ENCODE results near the gene LPIN2. TPM values are rescaled to one million over a fixed set of nuclear protein-coding genes. Genes with fewer than 3 reads are reported as not detected.

Gene LPIN2
- total RNA-seq, 1 donor from 2014 or later = 38.6 TPM

- TF ChIP-seq CTCF (IDR thresholded peaks at IDR 0.05) = no peak
- Mint-ChIP-seq H3K36me3 (ENCODE audit: low read depth) (no peaks in the 10 kb centered on the region), H3K27me3 (ENCODE audit: low read depth) (no peaks in the 10 kb centered on the region), H3K4me1 (ENCODE audit: low read depth) (peaks cover 3% of the 10 kb centered on the region), H3K9me3 (ENCODE audit: low read depth) (no peaks in the 10 kb centered on the region), H3K4me3 (ENCODE audit: unreplicated experiment) (no peak overlapping the region), H3K27ac (ENCODE audit: unreplicated experiment) (no peak overlapping the region)
- DNase-seq (ENCODE audit: low spot score) = no peak
Observed at GRCh38 chr18:3041843-3042242, 28.9 kb upstream of the LPIN2 start.

GRCh38 chr18:3040881-3041280, 27.9 kb upstream of the LPIN2 start:
- H3K9me3 Mint-ChIP-seq (ENCODE audit: low read depth) = no peaks in the 10 kb centered on the region
- no peak overlapping the region for H3K4me3 Mint-ChIP-seq (ENCODE audit: unreplicated experiment)
- H3K27ac Mint-ChIP-seq (ENCODE audit: unreplicated experiment) = no peak overlapping the region
- H3K36me3 Mint-ChIP-seq (ENCODE audit: low read depth) = no peaks in the 10 kb centered on the region
- peaks cover 3% of the 10 kb centered on the region for H3K4me1 Mint-ChIP-seq (ENCODE audit: low read depth)
- TF ChIP-seq CTCF (IDR thresholded peaks at IDR 0.05) = no peak
- H3K27me3 Mint-ChIP-seq (ENCODE audit: low read depth) = no peaks in the 10 kb centered on the region
- DNase-seq (ENCODE audit: low spot score) = no peak

- no peak for DNase-seq (ENCODE audit: low spot score)
- H3K4me1 Mint-ChIP-seq (ENCODE audit: low read depth) = peaks cover 3% of the 10 kb centered on the region
Observed at GRCh38 chr18:3040173-3040572, 27.2 kb upstream of the LPIN2 start.

GRCh38 chr18:3037423-3037915, 24.5 kb upstream of the LPIN2 start:
- Mint-ChIP-seq H3K9me3 (ENCODE audit: low read depth) (no peaks in the 10 kb centered on the region), H3K36me3 (ENCODE audit: low read depth) (no peaks in the 10 kb centered on the region), H3K4me3 (ENCODE audit: unreplicated experiment) (no peak overlapping the region), H3K27ac (ENCODE audit: unreplicated experiment) (no peak overlapping the region), H3K27me3 (ENCODE audit: low read depth) (peaks cover 1% of the 10 kb centered on the region), H3K4me1 (ENCODE audit: low read depth) (peaks cover 3% of the 10 kb centered on the region)
- TF ChIP-seq CTCF (IDR thresholded peaks at IDR 0.05) = no peak
- DNase-seq (ENCODE audit: low spot score) = no peak

More at GRCh38 chr18:3040173-3040572, 27.2 kb upstream of the LPIN2 start:
- no peaks in the 10 kb centered on the region for H3K36me3 Mint-ChIP-seq (ENCODE audit: low read depth)
- no peaks in the 10 kb centered on the region for H3K27me3 Mint-ChIP-seq (ENCODE audit: low read depth)
- H3K27ac Mint-ChIP-seq (ENCODE audit: unreplicated experiment) = no peak overlapping the region
- H3K4me3 Mint-ChIP-seq (ENCODE audit: unreplicated experiment) = no peak overlapping the region
- no peaks in the 10 kb centered on the region for H3K9me3 Mint-ChIP-seq (ENCODE audit: low read depth)
- TF ChIP-seq CTCF (IDR thresholded peaks at IDR 0.05) = no peak

GRCh38 chr18:3036108-3036507, 23.2 kb upstream of the LPIN2 start:
- TF ChIP-seq CTCF (IDR thresholded peaks at IDR 0.05) = no peak
- H3K36me3 Mint-ChIP-seq (ENCODE audit: low read depth) = no peaks in the 10 kb centered on the region
- no peaks in the 10 kb centered on the region for H3K9me3 Mint-ChIP-seq (ENCODE audit: low read depth)
- peaks cover 1% of the 10 kb centered on the region for H3K27me3 Mint-ChIP-seq (ENCODE audit: low read depth)
- H3K27ac Mint-ChIP-seq (ENCODE audit: unreplicated experiment) = no peak overlapping the region
- H3K4me3 Mint-ChIP-seq (ENCODE audit: unreplicated experiment) = no peak overlapping the region
- peaks cover 3% of the 10 kb centered on the region for H3K4me1 Mint-ChIP-seq (ENCODE audit: low read depth)
- no peak for DNase-seq (ENCODE audit: low spot score)
